Hematopoietic multipotent progenitor cell treated with erythropoietin and hydrocortisone succinate and interleukin-3 and kit ligand, for 17 days (in vitro differentiated cells): Measurements from ENCODE around the gene XRCC3.

Experiments used
- DNase-seq: peaks from one replicate; pipeline ENCODE4 v3.0.0-alpha.2; 2015; ENCODE audit warnings: low spot score

The XRCC3 gene

DNA sequence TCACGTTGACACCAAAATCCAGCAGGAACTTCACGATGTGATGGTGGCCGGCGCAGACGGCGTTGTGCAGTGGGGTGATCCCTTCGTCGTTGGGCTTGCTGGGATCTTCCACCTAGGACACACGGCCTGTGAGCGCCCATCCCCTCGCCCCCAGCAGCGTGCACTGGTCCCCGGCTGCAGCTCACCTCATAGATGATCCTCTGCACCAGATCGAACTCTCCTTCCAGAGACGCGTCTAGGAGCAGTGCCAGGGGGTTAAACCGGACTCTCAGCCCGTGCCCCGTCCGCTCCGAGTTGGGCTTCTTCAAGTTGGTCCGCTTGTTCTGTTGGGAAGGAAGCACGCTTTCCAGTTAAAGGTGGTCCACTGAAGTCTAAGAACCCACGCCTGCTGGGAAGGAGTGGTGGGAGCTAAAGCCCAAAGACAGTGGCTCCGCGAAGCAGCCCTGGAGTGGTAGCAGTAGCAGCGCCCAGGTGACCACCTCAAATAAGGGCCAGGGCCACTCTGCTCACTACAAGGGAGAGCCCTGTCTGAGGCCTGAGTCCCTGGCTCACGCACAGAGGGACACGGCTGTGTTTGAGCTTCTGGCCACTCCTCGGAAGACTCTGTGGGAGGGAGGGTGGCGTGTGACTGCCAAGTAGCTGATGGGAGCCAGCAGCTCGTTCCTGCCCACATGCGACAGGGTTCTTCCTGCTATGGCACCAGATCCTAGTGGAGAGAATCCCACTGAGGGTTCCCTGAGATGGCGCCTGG is 23.6 kb upstream of the XRCC3 start:
- no peak for DNase-seq

DNA sequence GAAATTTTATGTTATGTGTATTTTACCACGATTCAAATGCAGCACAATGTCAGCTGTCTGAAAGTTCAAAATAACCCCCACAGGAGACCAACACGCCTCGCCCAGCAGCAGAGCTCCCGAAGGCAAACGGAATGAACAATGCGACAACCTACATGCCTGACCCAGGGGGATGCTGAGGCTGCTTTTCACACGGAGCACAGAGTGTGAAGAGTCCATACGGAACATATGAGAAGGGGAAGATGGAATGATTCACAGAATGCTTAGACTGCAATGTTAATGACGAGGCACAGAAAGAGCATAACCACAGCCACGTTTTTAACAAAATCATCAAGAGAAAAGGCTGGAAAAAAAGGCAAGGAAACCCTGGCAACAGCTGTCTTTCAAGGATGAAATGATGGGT is 22.9 kb upstream of the XRCC3 start:
- DNase-seq, result no peak

DNA sequence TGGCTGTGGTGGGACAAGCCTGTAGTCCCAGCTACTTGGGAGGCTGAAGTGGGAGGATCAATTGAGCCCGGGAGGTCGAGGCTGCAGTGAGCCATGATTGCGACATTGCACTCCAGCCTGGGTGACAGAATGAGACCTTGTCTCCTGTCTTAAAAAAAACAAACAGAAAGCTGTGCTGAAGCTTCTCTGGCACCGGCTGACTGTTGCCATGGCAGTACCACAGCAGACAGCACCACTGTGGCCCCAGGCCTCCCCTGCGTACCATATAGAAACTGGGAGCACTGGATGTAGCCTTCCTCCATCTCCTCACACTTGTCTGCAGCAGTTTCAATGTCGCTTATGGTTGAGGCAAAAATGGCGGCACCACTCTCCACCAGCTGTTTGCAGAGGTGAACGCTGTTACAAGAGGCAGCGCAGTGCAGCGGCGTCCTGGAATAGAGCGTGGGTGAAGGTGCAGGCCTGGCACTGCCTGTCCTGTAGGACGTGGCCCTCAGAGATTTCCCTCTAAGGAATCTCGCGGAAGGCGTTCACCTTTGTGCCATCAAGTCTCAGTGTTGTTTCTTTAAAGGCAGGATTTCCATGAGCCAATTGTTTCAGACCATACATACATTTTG is 22.3 kb upstream of the XRCC3 start:
- no peak for DNase-seq

DNA sequence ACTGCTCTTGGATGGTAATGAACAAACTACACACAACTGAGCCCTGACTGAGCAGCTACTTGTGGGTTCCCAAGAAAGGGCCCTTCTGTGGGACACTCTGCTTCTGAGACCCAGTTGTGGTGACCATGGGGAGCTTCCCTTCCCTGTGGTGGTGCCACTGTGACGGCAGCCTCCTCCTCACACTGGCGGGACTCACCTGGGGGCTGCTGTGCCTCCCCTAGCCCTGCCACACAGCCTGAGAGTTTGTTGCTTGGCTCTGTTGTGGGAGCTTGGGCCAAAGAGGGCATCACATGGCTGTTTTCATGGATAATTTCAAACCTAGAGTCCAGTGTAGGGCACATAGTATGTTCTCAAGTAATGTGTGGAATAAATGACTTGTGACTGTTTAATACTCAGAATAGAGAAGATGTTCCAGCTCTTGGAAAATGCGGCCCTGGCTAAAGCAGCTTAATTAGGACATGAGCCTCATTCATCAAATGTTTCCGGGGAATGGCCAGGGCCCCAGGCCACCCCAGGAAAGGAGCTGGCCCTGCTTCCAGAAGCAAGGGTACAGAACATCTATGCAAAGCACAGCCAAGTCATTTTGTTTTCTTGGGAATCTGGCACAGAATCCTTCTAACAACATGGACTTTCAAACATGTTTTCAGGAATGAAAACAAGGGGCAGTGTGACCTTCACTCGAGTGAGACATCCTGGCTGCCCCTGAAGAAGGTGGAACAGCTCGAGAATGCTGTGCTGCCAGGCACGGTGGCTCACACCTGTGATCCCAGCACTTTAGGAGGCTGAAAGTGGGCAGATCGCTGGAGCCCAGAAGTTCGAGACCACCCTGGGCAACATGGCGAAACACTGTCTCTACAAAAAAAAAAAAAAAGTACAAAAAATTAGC is 21.5 kb upstream of the XRCC3 start:
- DNase-seq, result no peak

DNA sequence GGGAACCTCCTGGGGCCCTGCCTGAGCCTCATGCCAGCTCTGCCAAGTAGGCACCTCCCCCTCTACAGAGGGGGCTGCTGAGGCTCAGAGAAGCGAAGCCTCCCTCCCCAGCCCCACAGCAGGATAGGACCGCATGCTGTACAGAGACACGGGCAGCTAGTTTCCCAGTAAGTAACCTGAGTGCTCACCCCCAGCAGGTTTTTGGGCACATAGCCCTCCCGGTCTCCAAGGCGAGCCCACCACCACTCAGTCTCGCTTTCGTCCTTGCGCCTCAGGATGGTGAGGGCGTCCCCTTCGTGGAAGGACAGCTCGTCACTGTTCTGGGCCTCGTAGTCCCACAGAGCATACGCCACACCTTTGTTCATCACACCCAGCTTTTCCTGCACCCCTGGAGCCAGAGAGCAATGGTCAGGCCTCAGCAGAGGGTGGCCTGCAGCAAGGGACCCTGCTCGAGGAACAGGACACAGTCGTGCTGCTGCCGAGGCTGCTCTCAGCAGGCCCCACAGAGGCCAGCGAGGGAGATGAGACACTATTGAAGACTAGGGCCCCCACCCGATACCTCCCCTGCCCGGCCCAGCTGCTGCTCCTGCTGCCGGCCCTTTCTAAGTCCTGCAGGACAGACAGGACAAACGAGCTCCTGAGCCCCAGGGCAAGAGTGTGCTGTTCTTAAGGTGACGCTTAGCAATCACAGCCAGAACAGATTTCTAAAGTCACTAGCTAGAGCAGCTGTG is 20.7 kb upstream of the XRCC3 start:
- no peak for DNase-seq

DNA sequence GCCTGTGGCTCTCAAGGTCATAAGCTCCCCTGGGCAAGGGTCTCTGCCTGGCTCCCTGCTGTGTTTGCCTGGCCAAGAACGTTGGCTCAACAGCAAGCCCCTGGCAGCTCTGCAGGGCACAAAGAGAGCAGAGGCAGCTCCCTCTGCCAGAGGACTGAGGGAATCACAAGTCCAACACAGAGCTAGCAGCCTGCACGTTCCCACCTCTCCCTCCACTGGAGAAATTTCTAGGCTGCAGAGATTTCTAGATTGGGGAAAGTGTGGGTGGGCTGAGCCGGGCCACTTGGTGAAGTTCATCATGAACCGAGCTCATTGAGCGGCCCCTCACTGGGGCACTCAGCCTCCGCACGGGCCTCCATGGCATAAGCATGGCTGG is 20.2 kb upstream of the XRCC3 start:
- no peak for DNase-seq

DNA sequence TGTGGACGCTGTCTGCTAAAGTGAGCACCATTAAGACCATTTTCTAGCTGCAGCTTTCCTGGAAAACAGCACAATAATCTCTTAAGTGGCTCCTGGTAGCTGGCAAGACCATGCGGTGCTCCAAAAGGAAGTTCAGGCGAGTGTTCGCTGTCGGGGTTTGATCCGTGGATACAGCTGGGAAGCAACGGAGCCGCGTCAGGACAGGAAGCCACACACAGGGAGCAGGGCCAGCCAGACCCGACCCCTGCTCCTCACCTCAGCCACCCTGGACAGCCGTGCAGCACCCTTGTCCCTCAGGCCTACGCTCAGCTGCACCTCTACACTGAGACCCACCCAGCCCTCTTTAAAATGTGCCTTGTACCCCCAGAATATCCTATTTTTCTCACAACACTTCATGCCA is 19.8 kb upstream of the XRCC3 start:
- DNase-seq, result no peak

DNA sequence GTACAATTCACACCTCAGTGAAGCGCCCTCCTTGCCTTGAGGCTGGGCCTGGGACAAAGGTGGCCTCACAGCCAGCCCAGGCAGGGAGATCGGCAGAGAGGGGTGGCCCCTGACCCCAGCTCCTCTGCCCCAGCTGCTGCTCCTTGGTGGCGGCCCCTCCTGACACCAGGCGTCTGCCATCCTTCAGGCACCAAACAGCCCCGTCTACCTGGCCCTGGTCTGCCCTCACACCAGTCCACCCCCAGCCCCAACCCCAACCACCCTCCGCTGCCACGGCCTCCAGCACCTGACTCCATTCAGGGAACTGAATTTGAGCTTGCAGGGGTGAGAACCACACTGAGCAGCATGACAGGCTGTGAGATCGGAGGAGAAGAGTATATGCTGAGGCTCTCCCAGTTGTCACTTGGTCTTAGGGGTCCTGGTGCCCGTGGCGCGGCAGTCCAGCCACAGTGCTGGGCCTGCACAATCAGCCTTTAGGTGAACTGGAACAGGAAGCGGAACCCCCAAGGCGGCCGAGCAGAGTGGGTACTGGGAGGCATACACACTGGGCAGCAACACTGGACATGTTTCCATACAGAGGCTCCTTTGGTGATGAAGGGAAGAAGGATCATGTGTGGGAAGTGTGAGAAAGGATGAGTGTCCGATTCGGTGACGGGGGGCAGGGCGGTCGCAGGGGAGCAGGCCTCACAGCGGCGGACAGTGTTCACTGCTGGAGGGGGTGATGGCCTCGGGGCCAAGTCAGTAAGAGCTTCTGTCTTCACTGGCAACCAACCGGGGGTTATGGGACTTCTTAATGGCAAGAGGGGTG is 19.0 kb upstream of the XRCC3 start:
- no peak for DNase-seq

DNA sequence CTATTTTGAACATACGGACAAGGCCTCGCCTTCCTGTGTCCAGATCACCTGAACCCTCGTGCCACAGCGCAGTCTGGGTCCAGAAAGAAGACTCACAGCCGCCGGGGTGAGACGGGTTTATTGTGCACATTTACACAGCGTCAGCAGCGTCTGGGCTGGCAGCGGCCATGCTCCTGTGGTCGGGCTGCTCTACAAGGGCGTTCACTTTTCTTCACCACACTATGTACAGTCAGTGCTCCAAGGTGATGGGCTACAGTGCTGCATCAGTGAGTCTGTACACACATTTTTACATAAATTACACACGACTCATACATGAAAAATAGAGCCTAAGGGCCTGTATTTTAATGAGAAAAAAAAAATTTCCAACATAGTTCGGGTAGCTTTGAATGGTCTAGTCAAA is 18.4 kb upstream of the XRCC3 start:
- no peak for DNase-seq

DNA sequence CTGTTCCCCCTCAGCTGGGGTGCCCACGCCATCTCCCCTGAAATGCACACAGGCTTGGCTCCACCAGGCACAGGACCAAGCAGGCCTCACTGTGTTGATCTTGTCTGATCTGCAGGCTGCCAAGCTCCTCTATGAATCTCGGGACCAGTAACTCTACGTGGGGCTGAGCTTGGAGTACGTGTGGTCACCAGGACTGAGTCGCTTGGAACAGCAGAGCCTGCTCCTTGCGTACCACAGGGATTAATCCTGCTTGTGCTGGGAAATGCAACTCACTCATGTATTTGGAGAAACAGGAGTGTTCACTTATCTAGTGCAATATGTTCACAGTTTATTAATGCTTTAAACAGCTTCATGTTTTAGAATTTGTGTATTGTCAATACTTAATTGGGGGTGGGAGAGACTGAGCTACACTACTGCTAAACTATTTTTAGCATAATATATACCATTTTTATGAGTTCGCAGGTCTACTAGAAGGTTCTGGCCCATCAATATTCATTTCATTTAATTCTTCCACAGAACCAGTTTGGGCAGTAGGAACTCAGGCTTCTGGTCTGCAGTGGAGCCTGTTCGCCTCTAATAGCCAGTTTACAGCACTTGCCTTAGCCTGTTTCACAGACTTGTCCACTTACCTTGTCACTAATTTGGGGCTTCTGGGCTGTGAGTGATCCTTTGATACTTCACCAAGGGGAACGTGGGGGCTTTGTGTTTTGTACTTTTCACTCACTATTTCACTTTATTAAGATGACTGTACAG is 17.8 kb upstream of the XRCC3 start:
- no peak for DNase-seq

DNA sequence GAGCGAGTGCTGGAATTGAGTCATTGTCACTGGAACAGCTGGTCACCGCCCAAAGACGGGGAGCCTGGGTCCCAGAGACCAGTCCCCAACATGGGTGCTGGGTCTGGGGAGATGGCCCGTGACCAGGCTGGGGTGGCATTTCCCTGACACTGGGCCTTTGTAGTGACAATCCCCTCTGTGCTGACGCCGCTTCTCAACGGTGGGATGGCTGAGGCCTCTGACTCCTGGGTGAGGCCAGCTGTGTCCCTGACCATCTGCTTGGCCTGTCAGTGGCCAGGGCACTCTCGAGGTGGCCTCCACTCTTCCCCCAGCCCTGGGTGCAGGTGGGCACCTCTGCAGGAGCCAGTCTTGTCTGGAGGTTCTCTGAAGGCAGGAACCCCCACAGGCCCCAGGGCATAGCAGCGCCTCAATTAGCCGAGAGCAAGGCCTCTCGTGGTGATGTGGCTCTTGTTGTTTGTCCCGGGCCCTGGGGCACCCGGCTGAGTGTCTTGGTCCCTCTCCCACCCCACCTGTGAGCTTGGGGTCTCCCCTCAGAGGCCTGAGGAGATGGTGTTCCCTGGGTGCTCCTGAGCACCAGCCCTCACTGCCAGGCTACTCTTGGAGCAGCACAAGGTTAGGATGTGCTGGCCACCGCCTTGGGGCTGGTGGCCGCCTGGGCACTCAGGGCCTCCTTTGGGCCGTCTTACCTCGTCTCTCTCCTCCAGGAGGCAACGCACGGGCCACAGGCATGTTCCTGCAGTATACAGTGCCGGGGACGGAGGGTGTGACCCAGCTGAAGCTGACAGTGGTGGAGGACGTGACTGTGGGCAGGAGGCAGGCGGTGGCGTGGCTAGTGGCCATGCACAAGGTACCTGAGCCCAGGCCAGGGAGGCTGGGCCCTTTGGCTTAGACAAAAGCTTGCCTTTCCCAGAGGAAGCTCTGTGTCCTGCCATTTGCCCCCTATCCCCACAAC is 16.9 kb upstream of the XRCC3 start:
- no peak for DNase-seq

DNA sequence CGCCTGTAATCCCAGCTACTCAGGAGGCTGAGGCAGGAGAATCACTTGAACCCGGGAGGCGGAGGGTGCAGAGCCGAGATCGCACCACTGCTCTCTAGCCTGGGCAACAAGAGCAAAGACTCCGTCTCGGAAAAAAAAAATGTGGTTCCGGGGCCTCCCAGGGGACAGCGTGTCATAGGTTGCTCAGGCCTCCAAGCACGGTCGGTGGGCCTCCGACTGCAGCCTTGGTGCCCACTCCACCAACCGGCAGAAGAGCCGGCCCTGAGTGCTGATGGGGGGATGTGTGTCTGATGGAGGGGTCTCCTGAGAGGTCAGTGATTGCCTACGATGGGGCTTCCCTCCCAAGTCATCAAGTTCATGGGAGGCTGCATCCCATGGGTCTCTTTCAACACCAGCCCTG is 16.2 kb upstream of the XRCC3 start:
- DNase-seq, result no peak

DNA sequence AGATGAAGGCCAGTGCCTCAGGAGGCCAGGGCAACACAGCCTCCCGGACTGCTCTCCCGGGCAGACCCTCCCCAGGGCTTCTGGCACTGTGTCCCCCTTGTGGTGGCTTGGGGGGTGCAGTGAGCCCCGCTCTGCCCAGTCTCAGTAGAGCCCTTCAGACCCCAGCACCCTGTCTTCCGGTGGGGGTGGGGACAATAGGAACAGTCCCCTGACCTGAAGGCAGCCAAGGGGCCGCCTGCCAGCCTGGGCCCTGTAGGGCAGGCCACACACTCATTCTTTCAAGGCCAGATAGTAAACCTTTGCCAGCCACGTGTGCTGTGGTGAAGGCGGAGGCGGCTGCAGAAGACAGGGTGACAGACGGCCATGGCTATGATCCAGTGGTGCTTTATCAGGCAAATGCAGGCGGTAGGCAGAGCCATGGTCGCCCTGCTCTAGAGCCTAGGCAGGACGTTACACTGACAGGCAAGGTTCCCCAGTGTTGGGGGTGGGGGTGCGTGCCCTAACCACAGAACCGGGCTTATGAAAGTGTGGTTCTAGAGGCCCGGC is 15.3 kb upstream of the XRCC3 start:
- peak; percentile 91 for DNase-seq

DNA sequence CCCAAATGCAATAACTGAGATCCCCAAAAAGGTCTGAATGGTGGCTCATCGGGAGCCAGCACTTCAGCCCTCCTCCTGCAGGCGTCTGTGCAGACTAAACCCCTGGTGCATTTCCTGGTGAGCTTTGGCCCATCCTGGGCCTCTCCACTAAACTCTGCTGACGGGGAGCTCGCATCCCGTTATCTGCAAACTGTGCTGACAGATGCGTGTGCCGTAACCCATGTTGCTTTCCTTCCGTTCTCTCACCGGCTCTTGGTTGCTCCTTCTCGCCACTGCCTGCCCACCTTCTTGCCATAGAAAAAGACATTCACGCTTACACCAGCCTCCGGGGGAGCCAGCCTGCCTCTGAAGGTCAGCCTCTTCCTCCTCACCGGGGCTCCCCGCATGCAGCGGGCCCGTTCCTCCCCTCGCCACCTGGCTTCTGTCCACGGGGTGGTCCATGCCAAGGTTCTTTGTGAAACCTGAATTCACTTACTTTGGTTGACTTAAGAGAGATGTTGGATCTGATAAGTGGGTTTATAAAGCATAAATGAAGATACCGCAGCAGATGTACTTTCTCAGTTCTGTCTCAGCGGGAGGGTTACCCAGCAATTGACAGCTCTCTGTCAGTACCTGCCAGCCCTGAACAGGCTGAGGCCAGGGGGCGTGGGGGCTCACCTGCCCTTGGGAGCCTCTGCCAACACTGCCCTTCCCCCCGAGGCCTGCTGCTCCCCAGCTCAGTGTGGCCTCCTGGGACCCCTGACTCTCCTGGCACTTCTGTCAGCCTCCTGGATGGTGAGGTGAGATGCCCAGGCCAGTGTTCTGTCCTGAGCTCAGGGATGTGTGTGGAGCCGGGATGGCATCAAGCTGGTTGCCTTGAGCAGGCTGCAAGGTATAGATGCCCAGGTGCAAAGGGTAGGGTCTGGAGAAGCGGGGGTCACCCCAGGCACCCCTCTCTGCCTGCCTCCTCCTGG is 14.5 kb upstream of the XRCC3 start:
- peak; percentile 67 for DNase-seq

DNA sequence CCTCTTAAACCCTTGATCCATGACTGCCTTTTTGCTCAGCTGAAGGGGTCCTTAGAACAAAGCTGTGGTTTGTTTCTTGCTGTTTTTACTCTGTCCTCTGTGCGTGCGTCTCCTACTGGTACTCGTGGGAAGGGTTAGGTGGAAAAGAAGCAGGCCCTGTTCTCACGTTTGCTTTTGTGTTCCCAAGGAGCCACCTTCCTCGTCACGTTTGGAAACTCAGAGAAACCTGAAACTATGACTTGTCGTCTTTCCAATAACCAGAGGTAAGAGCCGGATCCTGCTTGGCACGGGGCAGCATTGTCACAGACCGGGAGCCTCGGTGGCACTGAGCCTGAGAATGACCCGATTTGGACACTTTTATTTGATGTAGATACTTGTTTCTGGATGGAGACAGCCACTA is 13.5 kb upstream of the XRCC3 start:
- no peak for DNase-seq

DNA sequence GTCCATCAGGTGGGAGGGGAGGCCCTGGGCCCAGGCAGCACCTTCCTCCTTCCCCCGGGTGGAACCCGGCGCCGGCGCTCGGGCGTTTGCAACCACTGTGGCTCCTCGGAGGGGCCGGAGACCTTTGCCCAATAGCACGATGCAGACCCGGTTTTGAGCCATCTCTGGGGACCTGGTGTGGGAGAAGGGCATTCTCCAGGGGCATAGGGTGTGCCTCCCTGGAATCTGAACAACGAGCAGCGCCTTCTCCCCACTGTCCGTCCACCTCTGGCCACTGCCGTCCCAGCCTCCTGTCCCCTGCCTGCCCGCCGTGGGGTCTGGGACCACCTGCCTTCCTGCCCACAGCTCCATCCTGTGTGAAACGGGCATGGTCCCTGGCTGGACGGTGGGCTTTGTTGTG is 12.9 kb upstream of the XRCC3 start:
- no peak for DNase-seq

DNA sequence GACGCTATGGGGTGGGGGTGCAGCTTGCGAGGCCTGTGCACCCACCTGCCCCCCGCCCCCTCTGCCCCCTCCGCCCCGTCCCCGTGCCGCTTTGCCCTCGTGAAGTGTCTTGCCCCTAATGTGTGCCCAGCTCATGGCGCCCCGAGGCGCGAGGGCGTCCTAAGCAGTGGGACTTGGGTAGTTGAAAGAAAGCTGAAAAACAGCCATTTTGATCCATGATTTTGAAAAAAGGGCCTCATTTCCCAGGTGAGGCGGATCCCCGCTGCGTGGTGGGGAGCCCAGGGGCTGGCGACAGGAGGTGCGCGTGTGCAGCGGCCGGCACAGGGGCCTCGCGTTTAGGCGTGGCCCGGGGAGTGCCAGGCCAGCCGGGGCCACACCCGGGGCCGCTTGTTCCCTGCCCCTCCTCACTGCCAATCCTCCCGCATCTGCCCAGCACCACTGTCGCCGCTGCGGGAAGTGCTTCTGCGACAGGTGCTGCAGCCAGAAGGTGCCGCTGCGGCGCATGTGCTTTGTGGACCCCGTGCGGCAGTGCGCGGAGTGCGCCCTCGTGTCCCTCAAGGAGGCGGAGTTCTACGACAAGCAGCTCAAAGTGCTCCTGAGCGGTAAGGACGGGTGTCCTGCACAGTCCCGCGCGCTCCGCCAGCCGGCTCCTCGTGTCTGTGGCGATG is 12.2 kb upstream of the XRCC3 start:
- peak; percentile 30 for DNase-seq

DNA sequence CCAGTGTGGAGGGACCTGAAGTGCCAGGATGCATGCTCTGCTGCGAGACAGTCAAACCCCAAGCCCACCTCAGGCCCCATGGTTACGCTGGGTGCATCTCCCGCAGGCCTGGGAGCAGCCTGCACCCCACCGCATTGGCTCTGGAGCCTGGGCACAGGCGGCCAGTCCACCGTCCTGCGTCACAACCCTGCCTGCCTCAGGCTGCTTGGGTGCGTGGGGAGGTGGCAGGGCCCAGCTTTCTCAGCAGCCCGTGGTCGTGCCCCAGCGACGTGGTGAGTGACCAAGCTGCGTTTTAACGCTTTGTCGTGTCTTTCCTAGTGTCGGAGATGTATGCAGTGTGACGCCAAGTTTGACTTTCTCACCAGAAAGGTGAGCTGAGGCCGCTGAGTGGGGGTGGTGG is 11.2 kb upstream of the XRCC3 start:
- no peak for DNase-seq
